MM.1S (cell line): ENCODE results near the gene DHRSX.

Source experiments
- DNase-seq: peaks from one replicate; pipeline ENCODE4 v3.0.0-alpha.2; 2015
- H2AFZ ChIP-seq: fragments of 300-600 bp; sonication (generic); 2 replicates; pipeline ENCODE4 v1.6.0; 2016; ENCODE audit warnings: antibody characterized with exemption, low read length
- H3F3A ChIP-seq: fragments of 300-600 bp; sonication (generic); 2 replicates; pipeline ENCODE4 v1.6.1; 2016; ENCODE audit warnings: mild to moderate bottlenecking, antibody characterized with exemption, low read length, moderate library complexity, mixed read lengths; ENCODE audit not compliant: insufficient read depth
- H3K27ac ChIP-seq: fragments of 300-600 bp; sonication (generic); 2 replicates; pipeline ENCODE4 v1.5.1; 2016; ENCODE audit warnings: mild to moderate bottlenecking, low read length
- H3K27me3 ChIP-seq: fragments of 300-600 bp; sonication (generic); replicated peaks from 2 replicates; pipeline ENCODE4 v1.6.0; 2016; ENCODE audit warnings: low read length; ENCODE audit not compliant: insufficient read depth
- H3K36me3 ChIP-seq: fragments of 300-600 bp; sonication (generic); replicated peaks from 2 replicates; pipeline ENCODE4 v1.6.1; 2016; ENCODE audit warnings: mild to moderate bottlenecking, low read length, mixed read lengths; ENCODE audit not compliant: insufficient read depth
- H3K4me1 ChIP-seq: fragments of 300-600 bp; sonication (generic); 2 replicates; pipeline ENCODE4 v1.6.1; 2016; ENCODE audit warnings: low read length, mixed read lengths
- H3K4me2 ChIP-seq: fragments of 300-600 bp; sonication (generic); 2 replicates; pipeline ENCODE4 v1.6.0; 2016; ENCODE audit warnings: low read depth, low read length
- H3K4me3 ChIP-seq: fragments of 300-600 bp; sonication (generic); 2 replicates; pipeline ENCODE4 v1.5.1; 2016; ENCODE audit warnings: low read length, mixed read lengths
- H3K79me2 ChIP-seq: fragments of 300-600 bp; sonication (generic); 2 replicates; pipeline ENCODE4 v1.6.1; 2016; ENCODE audit warnings: mixed run types, low read length, mixed read lengths
- H3K9ac ChIP-seq: fragments of 300-600 bp; sonication (generic); 2 replicates; pipeline ENCODE4 v1.6.1; 2016; ENCODE audit warnings: low read length, mixed read lengths
- H3K9me2 ChIP-seq: fragments of 300-600 bp; sonication (generic); replicated peaks from 2 replicates; pipeline ENCODE4 v1.6.1; 2016; ENCODE audit warnings: mild to moderate bottlenecking, low read length, mixed read lengths; ENCODE audit not compliant: insufficient read depth
- H3K9me3 ChIP-seq: fragments of 300-600 bp; sonication (generic); replicated peaks from 2 replicates; pipeline ENCODE4 v1.6.1; 2016; ENCODE audit warnings: mild to moderate bottlenecking, low read length, mixed read lengths; ENCODE audit not compliant: insufficient read depth
- H4K20me1 ChIP-seq: fragments of 300-600 bp; sonication (generic); 2 replicates; pipeline ENCODE4 v1.6.1; 2016; ENCODE audit warnings: mild to moderate bottlenecking, low read length, moderate library complexity, mixed read lengths; ENCODE audit not compliant: insufficient read depth
- EZH2 ChIP-seq: fragments of 300-600 bp; sonication (generic); optimal IDR thresholded peaks from 2 replicates; pipeline ENCODE3; 2017; ENCODE audit warnings: low read depth, mild to moderate bottlenecking, antibody characterized with exemption, low read length, mixed read lengths
- EZH2phosphoT487 ChIP-seq: fragments of 300-600 bp; sonication (generic); IDR thresholded peaks from 2 replicates; pipeline ENCODE4 v1.6.1; 2018; ENCODE audit warnings: antibody characterized with exemption, low read length
- TF ChIP-seq, protein P1 (sequence below): fragments of 300-600 bp; sonication (generic); IDR thresholded peaks from 2 replicates; pipeline ENCODE4 v1.5.1; 2016; ENCODE audit warnings: antibody characterized with exemption, low read length, mixed read lengths

DHRSX gene

DNA sequence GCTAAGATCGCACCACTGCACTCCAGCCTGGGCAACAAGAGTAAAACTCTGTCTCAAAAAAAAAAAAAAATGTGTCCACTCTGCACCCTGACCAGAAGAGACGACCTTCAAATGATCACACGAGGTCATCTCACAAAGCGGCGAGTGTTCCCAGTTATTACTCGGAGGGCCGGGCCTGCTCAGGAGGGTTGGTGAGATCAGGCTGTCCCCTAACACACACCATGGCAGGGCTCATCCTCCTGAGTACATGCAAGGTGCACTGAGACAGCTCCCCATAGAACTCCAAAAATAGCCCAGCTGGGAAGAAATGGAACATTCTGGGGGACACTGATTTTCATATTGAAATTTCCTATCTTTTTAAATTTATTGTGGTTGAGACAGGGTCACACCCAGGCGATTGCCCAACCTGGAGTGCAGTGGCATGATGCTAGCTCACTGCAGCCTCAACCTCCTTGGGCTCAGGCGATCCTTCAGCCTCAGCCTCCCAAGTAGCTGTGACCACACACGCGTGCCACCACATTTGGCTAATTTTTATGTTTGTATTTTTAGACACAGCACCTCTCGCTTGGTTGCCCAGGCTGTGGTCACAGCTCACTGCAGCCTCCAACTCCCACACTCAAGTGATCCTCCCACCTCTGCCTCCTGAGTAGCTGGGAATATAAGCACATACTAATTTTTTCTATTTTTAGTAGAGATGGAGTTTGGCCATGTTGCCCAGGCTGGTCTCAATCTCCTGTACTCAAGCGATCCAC, 51.5 kb downstream of the DHRSX start:
- Histone ChIP-seq H2AFZ (no peak overlapping the region), H3K79me2 (no peaks in the 10 kb centered on the region), H3K4me1 (no peaks in the 10 kb centered on the region), H3K27ac (no peak overlapping the region), H3K36me3 (no peaks in the 10 kb centered on the region), H3K9ac (no peak overlapping the region), H3K9me3 (no peaks in the 10 kb centered on the region), H3K27me3 (no peaks in the 10 kb centered on the region), H3K9me2 (no peaks in the 10 kb centered on the region), H4K20me1 (no peaks in the 10 kb centered on the region), H3K4me3 (no peak overlapping the region), H3K4me2 (no peak overlapping the region), H3F3A (no peaks in the 10 kb centered on the region)
- TF ChIP-seq EZH2phosphoT487, result no peak
- TF ChIP-seq, protein P1, sequence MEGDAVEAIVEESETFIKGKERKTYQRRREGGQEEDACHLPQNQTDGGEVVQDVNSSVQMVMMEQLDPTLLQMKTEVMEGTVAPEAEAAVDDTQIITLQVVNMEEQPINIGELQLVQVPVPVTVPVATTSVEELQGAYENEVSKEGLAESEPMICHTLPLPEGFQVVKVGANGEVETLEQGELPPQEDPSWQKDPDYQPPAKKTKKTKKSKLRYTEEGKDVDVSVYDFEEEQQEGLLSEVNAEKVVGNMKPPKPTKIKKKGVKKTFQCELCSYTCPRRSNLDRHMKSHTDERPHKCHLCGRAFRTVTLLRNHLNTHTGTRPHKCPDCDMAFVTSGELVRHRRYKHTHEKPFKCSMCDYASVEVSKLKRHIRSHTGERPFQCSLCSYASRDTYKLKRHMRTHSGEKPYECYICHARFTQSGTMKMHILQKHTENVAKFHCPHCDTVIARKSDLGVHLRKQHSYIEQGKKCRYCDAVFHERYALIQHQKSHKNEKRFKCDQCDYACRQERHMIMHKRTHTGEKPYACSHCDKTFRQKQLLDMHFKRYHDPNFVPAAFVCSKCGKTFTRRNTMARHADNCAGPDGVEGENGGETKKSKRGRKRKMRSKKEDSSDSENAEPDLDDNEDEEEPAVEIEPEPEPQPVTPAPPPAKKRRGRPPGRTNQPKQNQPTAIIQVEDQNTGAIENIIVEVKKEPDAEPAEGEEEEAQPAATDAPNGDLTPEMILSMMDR, result no peak
- TF ChIP-seq EZH2, result no peak
- DNase-seq, result no peak

DNA sequence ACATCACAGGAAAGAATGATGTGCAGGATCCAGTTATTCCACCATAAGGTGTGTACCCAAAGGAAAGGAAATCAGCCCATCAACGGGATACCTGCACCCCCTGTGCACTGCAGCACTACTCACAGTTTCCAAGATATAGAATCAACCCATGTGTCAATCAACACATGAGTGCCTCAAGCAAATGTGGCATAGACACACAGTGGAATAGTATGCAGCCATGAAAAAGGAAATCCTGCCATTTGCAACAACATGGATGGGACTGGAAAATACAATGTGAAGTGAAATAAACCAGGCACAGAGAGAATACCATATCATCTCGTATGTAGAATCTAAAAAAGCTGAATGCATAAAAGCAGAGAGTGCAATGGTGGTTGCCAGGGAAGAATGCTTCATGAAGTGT, 53.3 kb downstream of the DHRSX start:
- H3K27me3 ChIP-seq, result no peaks in the 10 kb centered on the region
- no peaks in the 10 kb centered on the region for H3K9me3 ChIP-seq
- no peak for DNase-seq
- no peaks in the 10 kb centered on the region for H3K79me2 ChIP-seq
- H3K4me1 ChIP-seq, result no peaks in the 10 kb centered on the region
- no peak overlapping the region for H3K4me2 ChIP-seq
- no peak overlapping the region for H3K27ac ChIP-seq
- H2AFZ ChIP-seq, result no peak overlapping the region
- H3F3A ChIP-seq, result no peaks in the 10 kb centered on the region
- no peaks in the 10 kb centered on the region for H3K9me2 ChIP-seq
- TF ChIP-seq EZH2, result no peak
- no peak for TF ChIP-seq EZH2phosphoT487
- H3K9ac ChIP-seq, result no peak overlapping the region
- H4K20me1 ChIP-seq, result no peaks in the 10 kb centered on the region
- H3K4me3 ChIP-seq, result no peak overlapping the region
- H3K36me3 ChIP-seq, result no peaks in the 10 kb centered on the region

DNA sequence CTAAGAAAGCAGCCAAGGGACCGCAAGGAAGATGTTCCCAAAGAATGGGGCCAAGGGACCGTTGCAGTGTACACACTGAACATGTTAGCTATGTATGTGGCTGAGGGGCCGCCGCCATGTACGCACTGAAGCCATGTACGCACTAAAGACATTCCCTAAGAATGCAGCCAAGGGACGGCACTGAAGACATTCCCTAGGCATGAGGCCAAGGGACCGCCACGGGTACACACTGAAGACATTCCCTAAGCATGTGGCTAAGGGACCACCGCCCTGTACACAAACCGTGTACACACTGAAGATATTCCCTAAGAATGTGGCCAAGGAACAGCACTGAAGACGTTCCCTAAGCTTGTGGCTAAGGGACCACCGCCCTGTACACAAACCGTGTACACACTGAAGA, 54.0 kb downstream of the DHRSX start:
- TF ChIP-seq, protein P1, result no peak
- no peak for TF ChIP-seq EZH2
- no peak for TF ChIP-seq EZH2phosphoT487
- no peaks in the 10 kb centered on the region for H4K20me1 ChIP-seq
- no peak for DNase-seq
- H3K4me3 ChIP-seq, result no peak overlapping the region
- no peaks in the 10 kb centered on the region for H3K27me3 ChIP-seq
- no peak overlapping the region for H3K27ac ChIP-seq
- no peaks in the 10 kb centered on the region for H3K9me2 ChIP-seq
- no peaks in the 10 kb centered on the region for H3K9me3 ChIP-seq
- no peaks in the 10 kb centered on the region for H3K79me2 ChIP-seq
- no peaks in the 10 kb centered on the region for H3K4me1 ChIP-seq
- no peaks in the 10 kb centered on the region for H3K36me3 ChIP-seq
- H3K4me2 ChIP-seq, result no peak overlapping the region
- no peak overlapping the region for H2AFZ ChIP-seq
- no peak overlapping the region for H3K9ac ChIP-seq
- H3F3A ChIP-seq, result no peaks in the 10 kb centered on the region
